DOHH2 (cell line): ENCODE measurements around the gene HLA-G.

ENCODE experiments used
- H3F3A ChIP-seq: fragments of 200-600 bp; sonication (generic), shearing (Covaris generic); 2 replicates; pipeline ENCODE4 v1.6.0; 2016; ENCODE audit warnings: antibody characterized with exemption, mild to moderate bottlenecking; ENCODE audit not compliant: control insufficient read depth, insufficient read depth
- H3K27ac ChIP-seq: fragments of 200-600 bp; sonication (generic); 2 replicates; pipeline ENCODE4 v1.5.1; 2014; ENCODE audit warnings: low read depth, mild to moderate bottlenecking, low read length, moderate library complexity
- H3K27me3 ChIP-seq: fragments of 200-600 bp; sonication (generic); 2 replicates; pipeline ENCODE4 v1.6.1; 2014; ENCODE audit warnings: mild to moderate bottlenecking, low read length, mixed read lengths; ENCODE audit not compliant: control insufficient read depth
- H3K36me3 ChIP-seq: fragments of 200-600 bp; sonication (generic); 2 replicates; pipeline ENCODE4 v1.6.1; 2014; ENCODE audit warnings: mild to moderate bottlenecking, low read length, moderate library complexity, mixed read lengths; ENCODE audit not compliant: control insufficient read depth
- H3K4me1 ChIP-seq: fragments of 200-600 bp; sonication (generic); 2 replicates; pipeline ENCODE4 v1.6.1; 2014; ENCODE audit warnings: mild to moderate bottlenecking, low read length, mixed read lengths; ENCODE audit not compliant: control insufficient read depth
- H3K4me2 ChIP-seq: fragments of 200-600 bp; sonication (generic); 2 replicates; pipeline ENCODE4 v1.6.0; 2014; ENCODE audit warnings: mild to moderate bottlenecking, low read length, moderate library complexity
- H3K4me3 ChIP-seq: fragments of 200-600 bp; sonication (generic); 2 replicates; pipeline ENCODE4 v1.5.1; 2014; ENCODE audit warnings: mild to moderate bottlenecking, low read length, mixed read lengths
- H3K79me2 ChIP-seq: fragments of 200-600 bp; sonication (generic); 2 replicates; pipeline ENCODE4 v1.6.1; 2014; ENCODE audit warnings: mild to moderate bottlenecking, low read length, mixed read lengths; ENCODE audit not compliant: control insufficient read depth
- H3K9me2 ChIP-seq: fragments of 200-600 bp; sonication (generic); replicated peaks from 2 replicates; pipeline ENCODE4 v1.6.1; 2014; ENCODE audit warnings: mild to moderate bottlenecking, low read length, mixed read lengths; ENCODE audit not compliant: control insufficient read depth
- H3K9me3 ChIP-seq: fragments of 200-600 bp; sonication (generic); 2 replicates; pipeline ENCODE4 v1.6.1; 2014; ENCODE audit warnings: antibody characterized with exemption, low read length, mixed read lengths; ENCODE audit not compliant: control insufficient read depth, insufficient read depth
- H4K20me1 ChIP-seq: fragments of 200-600 bp; sonication (generic); 2 replicates; pipeline ENCODE4 v1.6.0; 2014; ENCODE audit warnings: low read depth, mild to moderate bottlenecking, antibody characterized with exemption, low read length, moderate library complexity; ENCODE audit not compliant: control insufficient read depth, insufficient read depth
- CTCF ChIP-seq: fragments of 200-600 bp; sonication (generic); IDR thresholded peaks from one replicate; pipeline ENCODE4 v1.5.1; 2014; ENCODE audit warnings: antibody characterized with exemption, mild to moderate bottlenecking, low read depth, low read length; ENCODE audit not compliant: poor library complexity, severe bottlenecking
- EZH2phosphoT487 ChIP-seq: fragments of 200-600 bp; sonication (generic); IDR thresholded peaks from 2 replicates; pipeline ENCODE4 v1.6.1; 2017; ENCODE audit warnings: borderline replicate concordance, mild to moderate bottlenecking, antibody characterized with exemption, low read length, moderate library complexity, mixed read lengths

Gene HLA-G

GRCh38 chr6:29810371-29810770 lies 17.3 kb upstream of the HLA-G start:
- Histone ChIP-seq H3K4me3 (no peak overlapping the region), H4K20me1 (no peaks in the 10 kb centered on the region), H3K27ac (no peak overlapping the region), H3K9me2 (no peaks in the 10 kb centered on the region), H3K9me3 (no peaks in the 10 kb centered on the region), H3K4me1 (no peaks in the 10 kb centered on the region), H3K79me2 (no peaks in the 10 kb centered on the region), H3K27me3 (peaks cover 12% of the 10 kb centered on the region), H3K4me2 (no peak overlapping the region), H3K36me3 (no peaks in the 10 kb centered on the region), H3F3A (no peaks in the 10 kb centered on the region)
- TF ChIP-seq EZH2phosphoT487 (no peak), CTCF (no peak)

GRCh38 chr6:29811377-29811776 lies 16.2 kb upstream of the HLA-G start:
- Histone ChIP-seq H4K20me1 (no peaks in the 10 kb centered on the region), H3K27ac (no peak overlapping the region), H3K79me2 (no peaks in the 10 kb centered on the region), H3K4me3 (no peak overlapping the region), H3K4me2 (no peak overlapping the region), H3K27me3 (peaks cover 12% of the 10 kb centered on the region), H3K36me3 (no peaks in the 10 kb centered on the region), H3F3A (no peaks in the 10 kb centered on the region), H3K4me1 (no peaks in the 10 kb centered on the region), H3K9me3 (no peaks in the 10 kb centered on the region), H3K9me2 (no peaks in the 10 kb centered on the region)
- TF ChIP-seq CTCF (no peak), EZH2phosphoT487 (no peak)

- Histone ChIP-seq H3K4me3 (no peak overlapping the region), H3K9me2 (no peaks in the 10 kb centered on the region), H3K4me1 (no peaks in the 10 kb centered on the region), H3K36me3 (no peaks in the 10 kb centered on the region), H4K20me1 (no peaks in the 10 kb centered on the region), H3K4me2 (no peak overlapping the region), H3K9me3 (no peaks in the 10 kb centered on the region), H3K27me3 (peaks cover 6% of the 10 kb centered on the region), H3K79me2 (no peaks in the 10 kb centered on the region), H3F3A (no peaks in the 10 kb centered on the region), H3K27ac (no peak overlapping the region)
- TF ChIP-seq CTCF (no peak), EZH2phosphoT487 (no peak)
These were observed 14.6 kb upstream of the HLA-G start for GRCh38 chr6:29813066-29813465.

GRCh38 chr6:29813809-29814208 lies 13.8 kb upstream of the HLA-G start:
- no peaks in the 10 kb centered on the region for H3K36me3 ChIP-seq
- no peaks in the 10 kb centered on the region for H3F3A ChIP-seq
- H3K27ac ChIP-seq, result no peak overlapping the region
- no peaks in the 10 kb centered on the region for H4K20me1 ChIP-seq
- H3K4me1 ChIP-seq, result no peaks in the 10 kb centered on the region
- H3K4me2 ChIP-seq, result no peak overlapping the region
- H3K9me3 ChIP-seq, result no peaks in the 10 kb centered on the region
- H3K9me2 ChIP-seq, result no peaks in the 10 kb centered on the region
- no peaks in the 10 kb centered on the region for H3K79me2 ChIP-seq
- TF ChIP-seq CTCF (no peak), EZH2phosphoT487 (no peak)
- no peak overlapping the region for H3K4me3 ChIP-seq
- H3K27me3 ChIP-seq, result peaks cover 3% of the 10 kb centered on the region; the same call in 1 of the 2 replicates
